ENCODE measurements around the gene NCKAP5. TPM values are rescaled to one million over a fixed set of nuclear protein-coding genes. Genes with fewer than 3 reads are reported as not detected.

Gene NCKAP5
- total RNA-seq, 1 donor from 2014 or later, result 8.8 TPM

- Histone ChIP-seq H3K36me3 (no peaks in the 10 kb centered on the region), H3K27ac (no peak overlapping the region), H3K9me3 (no peaks in the 10 kb centered on the region), H3K4me1 (no peaks in the 10 kb centered on the region), H3K27me3 (no peaks in the 10 kb centered on the region), H3K4me3 (no peak overlapping the region)
- intact Hi-C loops (cut with DNase I), result no loop called here
- DNase-seq (ENCODE audit: extremely low spot score in 2 of 2), result no peak
- TF ChIP-seq POLR2A (IDR thresholded peaks at IDR 0.05) (no peak), CTCF (IDR thresholded peaks at IDR 0.05) (no peak), POLR2AphosphoS5 (IDR thresholded peaks at IDR 0.05; ENCODE audit: insufficient read depth in 1 of 2, low read depth in 1 of 2) (no peak)
Observed at GRCh38 chr2:132641819-132642218, 926.4 kb downstream of the NCKAP5 start.

GRCh38 chr2:132640116-132640515 lies 928.1 kb downstream of the NCKAP5 start:
- intact Hi-C loops (cut with DNase I), result no loop called here
- H3K4me3 ChIP-seq, result no peak overlapping the region
- H3K27ac ChIP-seq, result no peak overlapping the region
- no peak for TF ChIP-seq CTCF (IDR thresholded peaks at IDR 0.05)
- TF ChIP-seq POLR2A (IDR thresholded peaks at IDR 0.05), result no peak
- no peak for TF ChIP-seq POLR2AphosphoS5 (IDR thresholded peaks at IDR 0.05; ENCODE audit: insufficient read depth in 1 of 2, low read depth in 1 of 2)
- no peaks in the 10 kb centered on the region for H3K4me1 ChIP-seq
- H3K9me3 ChIP-seq, result no peaks in the 10 kb centered on the region
- no peak for DNase-seq (ENCODE audit: extremely low spot score in 2 of 2)
- H3K36me3 ChIP-seq, result no peaks in the 10 kb centered on the region
- H3K27me3 ChIP-seq, result no peaks in the 10 kb centered on the region

GRCh38 chr2:132638313-132639040 lies 929.8 kb downstream of the NCKAP5 start:
- Histone ChIP-seq H3K9me3 (no peaks in the 10 kb centered on the region), H3K4me1 (no peaks in the 10 kb centered on the region), H3K27ac (no peak overlapping the region), H3K27me3 (no peaks in the 10 kb centered on the region), H3K4me3 (no peak overlapping the region), H3K36me3 (no peaks in the 10 kb centered on the region)
- TF ChIP-seq CTCF (IDR thresholded peaks at IDR 0.05) (no peak), POLR2AphosphoS5 (IDR thresholded peaks at IDR 0.05; ENCODE audit: insufficient read depth in 1 of 2, low read depth in 1 of 2) (no peak), POLR2A (IDR thresholded peaks at IDR 0.05) (no peak)
- intact Hi-C loops (cut with DNase I), result no loop called here
- no peak for DNase-seq (ENCODE audit: extremely low spot score in 2 of 2)

- H3K27ac ChIP-seq, result no peak overlapping the region
- no peak for TF ChIP-seq POLR2A (IDR thresholded peaks at IDR 0.05)
- H3K4me1 ChIP-seq, result peaks cover 15% of the 10 kb centered on the region
- intact Hi-C loops (cut with DNase I), result no loop called here
- no peaks in the 10 kb centered on the region for H3K36me3 ChIP-seq
- no peaks in the 10 kb centered on the region for H3K27me3 ChIP-seq
- no peak for DNase-seq (ENCODE audit: extremely low spot score in 2 of 2)
- H3K9me3 ChIP-seq, result no peaks in the 10 kb centered on the region
- H3K4me3 ChIP-seq, result no peak overlapping the region
Observed at GRCh38 chr2:132636346-132636745, 931.9 kb downstream of the NCKAP5 start.

GRCh38 chr2:132633635-132634034 lies 934.6 kb downstream of the NCKAP5 start:
- no peak for DNase-seq (ENCODE audit: extremely low spot score in 2 of 2)
- TF ChIP-seq POLR2AphosphoS5 (IDR thresholded peaks at IDR 0.05; ENCODE audit: insufficient read depth in 1 of 2, low read depth in 1 of 2) (no peak), CTCF (IDR thresholded peaks at IDR 0.05) (no peak), POLR2A (IDR thresholded peaks at IDR 0.05) (no peak)
- no peak overlapping the region for H3K27ac ChIP-seq
- intact Hi-C loops (cut with DNase I), result no loop called here
- H3K4me1 ChIP-seq, result peaks cover 15% of the 10 kb centered on the region
- no peaks in the 10 kb centered on the region for H3K9me3 ChIP-seq
- H3K27me3 ChIP-seq, result no peaks in the 10 kb centered on the region
- no peak overlapping the region for H3K4me3 ChIP-seq
- H3K36me3 ChIP-seq, result no peaks in the 10 kb centered on the region

All from vagina (tissue), 2 donors.